HTERT RPE-1 (cell line): Measurements from ENCODE around the gene DNAI4.
"Not testable (repeated sequence)": the region's sequence is repeated elsewhere in the genome, so short reads cannot be mapped to it uniquely, and the experiment has no call there.

ENCODE experiments used
- in situ Hi-C: fragments of 300-500 bp; cut with MboI; formaldehyde crosslinking; loops from 4 replicates; pipeline ENCODE4 v1.14.3; 2020; ENCODE audit warnings: low sequenced_read_pairs

Gene DNAI4

GRCh38 chr1:66929999-66930822, 5.6 kb upstream of the DNAI4 start:
- in situ Hi-C loops = no loop called here

- in situ Hi-C loops = no loop called here
Measured at GRCh38 chr1:66929691-66929998, 5.0 kb upstream of the DNAI4 start.

- in situ Hi-C loops = no loop called here
Measured at GRCh38 chr1:66929146-66929688, 4.6 kb upstream of the DNAI4 start.

GRCh38 chr1:66927528-66927927, 2.9 kb upstream of the DNAI4 start:
- in situ Hi-C loops = no loop called here

- in situ Hi-C loops = no loop called here
Measured at GRCh38 chr1:66925944-66926343, 1.3 kb upstream of the DNAI4 start.

- in situ Hi-C loops = no loop called here
Measured at GRCh38 chr1:66925558-66925910, 878 bp upstream of the DNAI4 start.

GRCh38 chr1:66920543-66920942, 4.1 kb downstream of the DNAI4 start:
- in situ Hi-C loops = no loop called here

- in situ Hi-C loops = no loop called here
Measured at GRCh38 chr1:66919828-66920227, 4.8 kb downstream of the DNAI4 start.

GRCh38 chr1:66919063-66919462, 5.6 kb downstream of the DNAI4 start:
- in situ Hi-C loops = no loop called here

GRCh38 chr1:66917476-66917875, 7.2 kb downstream of the DNAI4 start:
- in situ Hi-C loops = no loop called here

- in situ Hi-C loops = no loop called here
Measured at GRCh38 chr1:66916320-66916719, 8.3 kb downstream of the DNAI4 start.

GRCh38 chr1:66915203-66915602, 9.5 kb downstream of the DNAI4 start:
- in situ Hi-C loops = not testable (repeated sequence)

GRCh38 chr1:66893712-66894111, 30.9 kb downstream of the DNAI4 start:
- in situ Hi-C loops = no loop called here

- in situ Hi-C loops = no loop called here
Measured at GRCh38 chr1:66890621-66891020, 34.0 kb downstream of the DNAI4 start.

- in situ Hi-C loops = no loop called here
Measured at GRCh38 chr1:66889030-66889429, 35.6 kb downstream of the DNAI4 start.

GRCh38 chr1:66876664-66877063, 48.0 kb downstream of the DNAI4 start:
- in situ Hi-C loops = no loop called here

GRCh38 chr1:66873111-66873510, 51.5 kb downstream of the DNAI4 start:
- in situ Hi-C loops = no loop called here

GRCh38 chr1:66872024-66872423, 52.6 kb downstream of the DNAI4 start:
- in situ Hi-C loops = not testable (repeated sequence)

- in situ Hi-C loops = no loop called here
Measured at GRCh38 chr1:66867501-66867900, 57.2 kb downstream of the DNAI4 start.

GRCh38 chr1:66860529-66860928, 64.1 kb downstream of the DNAI4 start:
- in situ Hi-C loops = no loop called here

- in situ Hi-C loops = no loop called here
Measured at GRCh38 chr1:66853379-66853778, 71.3 kb downstream of the DNAI4 start.

GRCh38 chr1:66852870-66853269, 71.8 kb downstream of the DNAI4 start:
- in situ Hi-C loops = no loop called here

- in situ Hi-C loops = no loop called here
Measured at GRCh38 chr1:66850989-66851388, 73.7 kb downstream of the DNAI4 start.
